ENCODE measurements around the gene PFDN1.
"Not testable (repeated sequence)": the region's sequence is repeated elsewhere in the genome, so short reads cannot be mapped to it uniquely, and the experiment has no call there.

PFDN1 gene

DNA sequence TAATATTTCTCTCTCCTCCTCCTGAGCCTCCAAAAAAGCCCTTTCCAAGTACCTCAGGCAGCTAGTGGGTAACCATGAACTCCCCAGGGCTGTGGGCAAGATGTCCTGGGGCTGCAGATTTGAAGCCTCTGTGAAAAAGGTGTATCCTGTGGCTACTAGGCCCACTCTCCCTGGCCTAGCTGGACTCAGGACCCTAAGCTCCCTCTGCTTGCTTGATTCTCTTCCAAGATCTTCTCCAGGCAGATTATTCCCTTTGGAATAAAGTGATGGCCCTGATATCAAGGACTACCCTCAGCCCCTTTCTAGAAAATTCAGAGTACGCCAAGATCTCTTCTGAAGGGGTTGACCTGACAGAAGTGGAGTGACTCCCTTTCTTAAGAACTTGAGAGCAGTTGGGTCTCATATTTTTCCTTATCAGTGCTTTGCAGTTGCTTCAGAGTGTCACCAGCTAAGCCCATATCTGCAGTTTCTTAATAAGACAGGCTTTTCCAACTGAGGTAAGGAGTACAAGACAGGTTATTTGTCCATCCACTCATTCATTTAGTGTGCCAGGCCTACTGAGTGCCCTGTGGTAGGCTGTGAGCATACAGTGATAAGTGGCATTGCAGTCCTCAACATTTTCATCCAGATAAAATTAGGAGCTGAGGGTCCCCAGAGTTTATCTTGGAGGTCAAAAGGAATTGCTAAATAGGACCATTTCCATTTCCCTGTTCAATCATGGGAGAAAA lies 85.4 kb downstream of the PFDN1 start:
- DNase-seq (ENCODE audit: low read depth in 2 of 3, low spot score in 1 of 3): no peak

- DNase-seq (ENCODE audit: low read depth in 2 of 3, low spot score in 1 of 3): no peak
These were observed 86.3 kb downstream of the PFDN1 start for GRCh38 chr5:140216478-140217074.

DNA sequence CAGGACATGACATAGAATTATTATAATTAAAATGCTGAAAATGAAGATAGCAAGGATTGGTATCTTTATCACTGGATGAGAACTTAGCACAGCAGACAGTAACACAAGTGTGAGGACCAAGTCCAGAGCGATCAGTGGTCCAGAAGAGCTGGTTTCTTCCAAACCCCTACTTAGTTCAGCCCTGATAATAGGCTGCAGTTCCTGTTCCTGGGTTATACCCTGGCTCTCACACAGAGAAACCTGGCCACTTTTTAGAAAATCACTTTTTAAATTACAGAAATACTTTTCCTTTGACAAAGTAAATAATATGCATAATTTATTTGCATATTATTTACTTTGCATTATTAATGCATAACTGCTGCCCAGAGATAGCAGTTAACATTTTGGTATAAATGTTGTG lies 87.6 kb downstream of the PFDN1 start:
- no peak for DNase-seq (ENCODE audit: low read depth in 2 of 3, low spot score in 1 of 3)

GRCh38 chr5:140214831-140215230 lies 88.1 kb downstream of the PFDN1 start:
- DNase-seq (ENCODE audit: low read depth in 2 of 3, low spot score in 1 of 3): no peak

DNA sequence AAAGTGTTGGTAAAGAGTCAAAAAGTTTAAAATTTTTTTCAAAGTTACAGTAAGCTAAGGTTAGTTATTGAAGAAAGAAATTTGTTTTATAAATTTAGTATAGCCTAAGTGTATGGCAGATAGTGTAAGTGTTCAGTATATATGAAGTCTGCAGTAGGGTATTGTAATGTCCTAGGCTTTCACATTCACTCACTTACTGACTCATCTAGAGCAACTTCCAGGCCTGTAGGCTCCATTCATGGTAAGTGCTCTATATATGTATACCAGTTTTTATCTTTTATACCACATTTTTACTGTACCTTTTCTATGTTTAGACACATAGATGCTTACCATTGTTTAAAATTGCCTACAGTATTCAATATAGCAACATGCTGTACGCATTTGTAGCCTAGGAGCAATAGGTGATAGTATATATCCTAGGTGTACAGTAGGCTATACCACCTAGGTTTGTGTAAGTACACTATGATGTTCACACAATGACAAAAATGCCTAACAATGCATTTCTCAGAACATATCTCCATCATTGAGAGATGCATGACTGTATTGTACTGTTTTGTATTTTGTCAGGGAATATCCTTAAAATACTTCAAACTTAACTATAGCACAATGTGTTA lies 89.4 kb downstream of the PFDN1 start:
- no peak for DNase-seq (ENCODE audit: low read depth in 2 of 3, low spot score in 1 of 3)

GRCh38 chr5:140208065-140208464 lies 94.8 kb downstream of the PFDN1 start:
- DNase-seq (ENCODE audit: low read depth in 2 of 3, low spot score in 1 of 3): no peak

DNA sequence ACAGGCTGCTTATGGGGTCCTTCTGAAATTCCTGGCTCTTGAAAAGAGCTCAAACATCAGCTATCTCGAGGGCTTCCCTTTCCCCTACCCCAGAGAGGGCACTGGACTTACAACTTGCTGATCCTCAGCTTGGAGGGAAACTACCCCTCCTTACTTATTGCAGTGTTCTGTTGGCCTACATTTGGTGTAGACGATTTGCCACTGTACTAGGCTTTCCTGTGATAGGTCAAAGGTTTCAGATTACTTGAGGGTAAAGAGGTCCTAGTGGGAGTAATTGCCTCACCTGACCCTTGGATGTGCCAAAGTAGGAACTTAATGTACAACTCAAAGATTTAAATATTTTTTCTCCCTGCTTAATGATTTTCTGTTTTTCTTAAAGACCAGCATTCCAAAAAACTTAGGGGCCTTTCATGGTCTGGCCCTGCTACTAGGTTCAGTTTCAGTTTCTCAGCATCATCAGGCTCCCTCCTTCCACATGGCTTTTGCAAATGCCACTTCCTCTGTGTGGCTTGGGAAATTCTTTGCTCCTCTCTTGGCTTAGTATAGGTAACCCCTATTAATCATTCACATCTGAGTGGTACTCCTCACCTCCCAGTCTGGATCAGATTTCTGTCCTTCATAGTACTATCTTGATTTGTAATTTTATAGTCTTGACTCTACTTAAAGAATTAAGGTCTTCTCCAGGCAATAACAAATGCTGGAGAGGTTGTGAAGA lies 95.5 kb downstream of the PFDN1 start:
- DNase-seq (ENCODE audit: low read depth in 2 of 3, low spot score in 1 of 3): no peak

DNA sequence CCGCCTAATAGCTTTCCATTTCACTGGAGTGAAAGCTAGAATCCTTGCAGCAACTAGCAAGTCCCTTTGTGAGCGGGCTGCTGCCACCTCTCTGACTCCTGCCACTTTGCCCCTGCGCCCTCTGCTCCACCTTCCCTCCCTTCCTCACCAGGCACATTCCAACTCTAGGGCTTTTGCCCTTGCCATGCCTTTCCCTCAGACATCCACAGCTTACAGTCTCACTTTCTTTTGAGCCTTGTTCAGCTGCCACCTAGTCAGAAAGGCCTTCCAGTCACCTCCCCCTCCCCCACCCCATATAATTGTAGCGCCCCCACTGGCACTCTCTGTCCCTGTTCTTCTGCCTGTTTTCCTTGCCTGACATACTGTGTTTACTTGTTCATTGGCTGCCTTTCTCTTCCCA lies 96.9 kb downstream of the PFDN1 start:
- DNase-seq (ENCODE audit: low read depth in 2 of 3, low spot score in 1 of 3): no peak

DNA sequence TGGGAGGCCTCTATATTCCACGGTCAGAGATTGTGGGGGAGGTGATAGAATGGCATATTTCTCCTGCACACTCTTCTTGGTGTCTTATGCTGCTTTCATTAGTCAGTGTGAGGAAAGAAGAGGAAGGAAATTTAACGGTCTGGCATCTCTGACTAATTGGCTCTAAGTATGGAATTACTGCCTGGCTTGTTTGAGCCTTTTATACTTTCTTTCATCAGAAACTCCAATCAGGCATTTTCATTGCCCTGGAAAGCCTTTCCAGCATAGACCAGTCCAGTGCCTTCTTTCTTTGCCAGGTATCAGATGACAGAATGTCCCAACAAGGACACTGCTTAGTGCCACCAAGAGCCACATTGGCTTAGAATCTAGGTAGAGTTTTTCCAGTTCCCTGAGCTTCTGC lies 97.7 kb downstream of the PFDN1 start:
- DNase-seq (ENCODE audit: low read depth in 2 of 3, low spot score in 1 of 3): no peak

DNA sequence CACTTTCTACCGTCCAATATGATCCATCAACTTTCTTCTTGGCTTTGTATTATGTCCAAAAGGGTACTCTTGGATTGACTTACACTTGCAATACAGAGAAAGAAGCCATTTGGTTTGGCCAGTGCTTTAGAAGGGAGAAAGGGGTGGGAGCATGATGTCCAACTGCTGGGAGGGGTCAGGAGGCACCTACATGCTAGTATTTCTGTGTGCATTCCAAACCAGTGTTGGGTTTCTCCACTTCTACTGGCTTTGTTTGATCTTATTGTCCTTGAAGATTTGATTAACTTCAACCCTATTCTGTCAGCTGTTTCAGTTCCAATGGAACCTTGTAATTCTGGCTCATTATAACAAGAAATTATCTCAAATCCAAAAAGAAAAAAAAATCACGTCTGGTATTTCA lies 100.3 kb downstream of the PFDN1 start:
- DNase-seq (ENCODE audit: low read depth in 2 of 3, low spot score in 1 of 3): no peak

DNA sequence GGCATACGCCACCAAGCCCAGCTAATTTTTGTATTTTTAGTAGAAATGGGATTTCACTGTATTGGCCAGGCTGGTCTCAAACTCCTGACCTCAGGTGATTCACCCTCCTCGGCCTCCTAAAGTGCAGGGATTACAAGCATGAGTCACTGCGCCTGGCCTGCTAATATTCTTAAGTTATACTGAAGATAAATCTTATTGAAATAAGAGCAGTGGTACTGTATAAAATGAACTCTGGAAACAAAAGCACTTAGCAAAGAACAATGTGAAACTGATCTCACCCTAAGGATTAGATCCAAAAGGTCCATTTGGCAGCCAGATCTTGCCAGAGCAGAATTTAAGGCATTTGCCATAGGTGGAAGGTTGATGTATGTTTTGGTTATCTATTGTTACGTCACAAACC lies 100.8 kb downstream of the PFDN1 start:
- DNase-seq (ENCODE audit: low read depth in 2 of 3, low spot score in 1 of 3): no peak

DNA sequence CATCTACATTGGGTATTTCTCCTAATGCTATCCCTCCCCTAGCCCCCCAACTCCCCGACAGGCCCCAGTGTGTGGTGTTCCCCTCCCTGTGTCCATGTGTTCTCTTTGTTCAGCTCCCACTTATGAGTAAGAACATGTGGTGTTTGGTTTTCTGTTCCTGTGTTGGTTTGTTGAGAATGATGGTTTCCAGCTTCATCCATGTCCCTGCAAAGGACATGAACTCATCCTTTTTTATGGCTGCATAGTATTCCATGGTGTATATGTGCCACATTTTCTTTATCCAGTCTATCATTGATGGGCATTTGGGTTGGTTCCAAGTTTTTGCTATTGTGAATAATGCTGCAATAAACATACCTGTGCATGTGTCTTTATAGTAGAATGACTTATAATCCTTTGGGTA lies 104.0 kb downstream of the PFDN1 start:
- not testable (repeated sequence) for DNase-seq (ENCODE audit: low read depth in 2 of 3, low spot score in 1 of 3)

- no peak for DNase-seq (ENCODE audit: low read depth in 2 of 3, low spot score in 1 of 3)
These were observed 105.9 kb downstream of the PFDN1 start for GRCh38 chr5:140197023-140197422.

- no peak for DNase-seq (ENCODE audit: low read depth in 2 of 3, low spot score in 1 of 3)
These were observed 106.6 kb downstream of the PFDN1 start for GRCh38 chr5:140196115-140196814.
